ENCODE measurements around the gene VPS72.

Gene VPS72

DNA sequence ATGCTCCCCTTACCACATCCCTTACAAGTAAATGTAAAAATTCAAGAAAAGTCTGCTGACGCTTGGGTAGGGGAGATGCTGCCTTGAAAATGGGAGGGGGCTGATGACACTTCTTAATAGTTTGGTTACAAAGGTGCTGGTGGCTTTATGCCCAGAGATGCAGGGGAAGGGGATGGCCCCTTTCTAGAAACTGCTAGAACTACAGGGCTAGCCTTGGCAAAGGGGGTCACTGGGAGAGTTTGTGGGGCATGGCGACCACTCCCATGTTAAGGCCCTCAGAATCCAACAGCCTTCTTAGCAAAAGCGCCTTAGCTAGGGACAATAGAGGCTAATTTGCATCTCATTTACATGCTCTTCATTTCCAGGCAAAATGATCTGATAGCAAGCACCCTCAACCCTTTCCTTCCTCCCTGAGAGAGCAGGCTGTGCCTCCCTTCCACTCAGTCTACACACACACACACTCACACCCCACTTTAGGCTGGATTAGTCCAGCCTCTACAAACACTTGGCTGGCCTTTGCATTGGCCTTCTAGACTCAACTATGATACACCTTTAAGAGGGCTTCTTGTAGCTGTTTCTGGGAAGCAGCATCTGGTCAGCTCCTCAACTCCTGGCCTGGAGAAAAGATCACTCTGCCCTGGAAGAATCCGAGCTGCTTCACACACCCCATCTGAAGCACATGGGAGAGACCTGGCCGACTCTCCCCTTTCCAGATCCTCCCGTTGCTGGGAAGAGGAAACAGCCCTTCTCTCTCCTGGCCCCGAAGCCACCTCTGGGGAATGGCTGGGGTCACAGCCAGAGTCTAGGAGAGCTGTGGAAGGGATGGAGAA is 45.3 kb downstream of the VPS72 start:
- peak; percentile 72 for DNase-seq

DNA sequence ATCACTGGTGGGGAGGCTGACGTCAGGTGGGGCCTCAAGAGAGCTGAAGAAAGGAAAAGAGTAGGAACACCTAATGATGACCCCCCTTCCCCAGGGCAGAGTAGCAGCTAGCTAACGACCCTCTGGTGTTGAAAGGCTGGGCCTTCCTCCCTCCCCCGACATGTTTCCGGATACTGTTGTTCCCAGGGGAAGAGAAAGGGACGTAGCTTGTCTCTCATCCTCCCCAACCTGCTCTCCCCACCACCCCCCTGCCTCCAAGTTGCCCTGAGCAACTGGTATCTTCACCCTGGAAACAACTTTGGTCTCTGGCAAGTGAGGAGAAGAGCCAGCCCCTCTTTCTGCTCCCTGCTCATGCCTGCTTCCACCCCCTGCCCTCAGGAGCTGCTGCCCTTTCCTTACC is 46.0 kb downstream of the VPS72 start:
- no peak for DNase-seq

DNA sequence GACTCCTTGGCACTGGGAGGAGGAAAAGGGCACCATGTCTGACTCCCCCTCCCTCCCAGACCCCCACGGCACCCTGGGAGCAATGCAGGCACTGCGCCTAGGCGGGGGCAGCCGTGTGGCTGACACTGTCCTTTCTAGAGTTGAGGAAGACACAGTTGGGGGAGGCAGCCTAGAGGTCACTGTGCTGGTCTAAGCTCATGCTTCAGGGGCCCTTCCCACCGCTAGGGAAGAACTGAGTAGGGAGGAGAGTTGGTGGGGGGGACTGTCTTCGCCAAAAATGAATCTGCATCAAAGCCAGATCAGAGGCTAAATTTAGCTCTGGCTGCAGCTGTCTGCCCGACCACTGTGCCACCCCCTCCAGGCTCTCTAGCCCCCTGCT is 47.0 kb downstream of the VPS72 start:
- peak; percentile 57 for DNase-seq

DNA sequence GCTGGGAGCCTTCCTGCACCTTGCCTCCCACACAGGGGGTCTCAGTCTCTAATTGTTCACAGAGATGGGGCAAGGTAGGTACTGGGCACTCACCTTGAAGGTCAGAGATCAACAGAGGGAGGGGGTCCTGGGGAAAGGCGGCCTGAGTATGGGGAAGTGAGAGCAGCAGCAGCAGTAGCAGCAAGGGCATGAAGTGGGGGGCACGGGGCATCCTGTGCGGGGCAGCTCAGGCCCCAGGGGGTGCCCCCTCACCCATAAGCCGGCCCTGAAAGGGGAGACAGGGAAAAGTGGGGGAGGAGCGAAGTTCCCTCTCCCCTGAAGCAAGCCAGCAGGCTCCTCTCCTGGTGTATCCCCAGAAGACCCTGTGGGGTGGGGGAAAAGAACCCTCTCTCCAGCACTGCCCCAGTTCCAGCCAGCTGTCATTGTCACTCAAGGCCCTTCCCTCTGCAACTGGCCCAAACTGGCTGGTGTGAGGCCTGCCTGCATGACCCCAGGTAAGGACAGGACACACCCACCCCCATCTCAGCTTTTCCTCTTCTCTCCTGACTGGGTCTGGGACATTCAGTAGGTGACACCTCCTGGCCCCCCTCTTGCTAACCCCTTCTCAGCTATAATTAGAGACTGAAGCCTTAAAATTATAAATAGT is 47.5 kb downstream of the VPS72 start:
- peak; percentile 62 for DNase-seq

DNA sequence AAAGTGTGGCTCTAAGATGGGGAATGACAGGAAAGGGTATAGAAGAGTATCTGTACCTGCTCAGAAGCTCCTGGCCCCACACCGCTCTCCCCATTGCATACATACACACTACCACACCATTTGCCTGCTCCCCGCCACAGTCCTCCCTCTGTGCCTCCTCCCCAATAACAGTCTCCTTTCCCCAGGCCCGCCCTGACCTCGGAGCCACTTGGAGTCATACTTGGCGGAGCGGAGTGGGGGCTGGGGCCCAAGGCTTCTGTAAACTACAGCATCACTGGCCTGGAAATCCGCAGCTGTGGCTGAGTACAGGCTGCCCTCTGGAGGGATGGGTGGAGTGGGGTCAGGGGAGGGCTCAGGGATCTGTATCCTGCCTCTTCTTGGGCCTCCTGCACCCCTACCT is 52.2 kb downstream of the VPS72 start:
- DNase-seq, result no peak

DNA sequence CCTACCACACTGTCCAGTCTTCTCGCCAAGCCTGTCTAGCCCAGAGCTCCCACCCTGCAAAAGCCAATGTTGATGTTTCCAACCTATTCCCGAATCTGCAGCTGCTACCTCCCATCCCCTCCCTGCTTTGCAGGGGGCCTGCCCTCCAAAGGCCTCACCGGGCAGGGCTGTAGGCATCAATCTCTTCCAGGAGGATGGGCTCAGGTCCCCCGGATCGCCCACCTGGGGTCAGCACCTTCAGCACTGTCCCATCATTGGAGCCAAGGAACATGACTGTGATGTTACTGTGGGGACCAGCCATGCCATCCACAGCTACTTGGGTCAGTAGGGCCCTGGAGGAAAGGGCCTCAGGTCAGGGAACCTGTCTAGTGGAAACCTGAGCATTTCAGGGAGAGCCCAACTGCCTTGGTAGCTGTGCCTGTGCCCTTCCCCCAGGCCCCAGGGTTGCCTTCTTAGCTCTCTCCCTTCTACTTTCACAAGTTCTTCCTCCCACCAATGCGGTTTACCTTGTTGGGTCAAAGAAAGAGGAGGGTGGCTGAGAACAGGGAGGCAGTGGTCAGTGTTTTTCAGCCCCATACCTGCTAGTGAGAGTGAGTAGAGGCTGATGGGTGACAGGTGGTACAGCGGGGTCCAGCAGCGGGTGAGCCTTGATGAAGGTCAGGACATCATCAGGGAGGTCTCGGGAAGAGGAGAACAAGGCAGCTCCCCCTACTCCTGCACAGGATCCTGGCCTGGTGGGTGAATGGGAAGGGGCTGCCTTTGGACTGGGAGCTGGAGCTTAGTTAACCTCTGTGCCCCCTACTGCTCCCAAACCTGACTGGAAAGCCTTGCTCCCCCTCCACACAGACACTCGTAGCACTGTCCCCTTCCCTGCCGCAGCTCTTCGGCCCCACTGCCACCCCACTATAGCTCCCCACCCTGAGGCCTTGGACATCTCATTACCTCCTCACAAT is 54.3 kb downstream of the VPS72 start:
- DNase-seq, result no peak

DNA sequence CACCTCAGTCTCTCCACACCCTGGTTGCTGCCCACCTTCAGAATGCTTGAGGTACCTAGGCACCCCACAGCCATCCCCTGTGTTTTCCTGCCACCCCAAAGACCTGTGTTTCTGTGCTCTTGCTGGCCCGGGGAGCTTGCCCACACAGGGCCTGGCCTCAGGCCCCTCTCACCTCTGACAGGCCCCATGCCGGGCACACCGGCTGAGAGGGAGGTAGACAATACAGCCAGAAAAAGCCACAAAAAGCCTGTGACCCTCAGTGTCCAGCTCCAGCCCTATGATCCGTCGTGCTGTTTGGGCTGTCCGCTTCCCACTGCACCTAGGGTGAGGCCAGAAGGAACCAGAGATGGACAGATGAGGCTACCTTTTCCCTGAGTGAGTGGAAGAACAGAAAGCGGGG is 55.0 kb downstream of the VPS72 start:
- DNase-seq, result no peak

DNA sequence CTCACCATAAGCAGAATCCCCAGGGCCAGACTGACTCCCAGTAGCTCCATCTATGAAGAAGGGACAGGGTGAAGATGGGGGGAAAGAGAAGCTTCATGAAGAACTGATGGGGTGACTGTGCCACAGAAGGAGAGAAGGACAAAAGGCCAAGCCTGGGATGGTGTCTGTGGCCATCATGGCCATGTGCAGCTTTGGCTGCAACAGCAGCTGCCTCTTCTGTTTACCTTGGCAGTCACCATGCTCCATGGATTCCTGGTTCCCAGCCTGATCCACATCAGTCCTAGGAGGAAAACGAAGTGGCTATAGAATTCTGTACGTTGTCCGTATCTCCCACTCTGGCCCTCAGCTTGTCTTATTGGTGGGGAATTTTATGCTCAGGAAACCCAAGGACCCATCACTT is 55.6 kb downstream of the VPS72 start:
- no peak for DNase-seq

DNA sequence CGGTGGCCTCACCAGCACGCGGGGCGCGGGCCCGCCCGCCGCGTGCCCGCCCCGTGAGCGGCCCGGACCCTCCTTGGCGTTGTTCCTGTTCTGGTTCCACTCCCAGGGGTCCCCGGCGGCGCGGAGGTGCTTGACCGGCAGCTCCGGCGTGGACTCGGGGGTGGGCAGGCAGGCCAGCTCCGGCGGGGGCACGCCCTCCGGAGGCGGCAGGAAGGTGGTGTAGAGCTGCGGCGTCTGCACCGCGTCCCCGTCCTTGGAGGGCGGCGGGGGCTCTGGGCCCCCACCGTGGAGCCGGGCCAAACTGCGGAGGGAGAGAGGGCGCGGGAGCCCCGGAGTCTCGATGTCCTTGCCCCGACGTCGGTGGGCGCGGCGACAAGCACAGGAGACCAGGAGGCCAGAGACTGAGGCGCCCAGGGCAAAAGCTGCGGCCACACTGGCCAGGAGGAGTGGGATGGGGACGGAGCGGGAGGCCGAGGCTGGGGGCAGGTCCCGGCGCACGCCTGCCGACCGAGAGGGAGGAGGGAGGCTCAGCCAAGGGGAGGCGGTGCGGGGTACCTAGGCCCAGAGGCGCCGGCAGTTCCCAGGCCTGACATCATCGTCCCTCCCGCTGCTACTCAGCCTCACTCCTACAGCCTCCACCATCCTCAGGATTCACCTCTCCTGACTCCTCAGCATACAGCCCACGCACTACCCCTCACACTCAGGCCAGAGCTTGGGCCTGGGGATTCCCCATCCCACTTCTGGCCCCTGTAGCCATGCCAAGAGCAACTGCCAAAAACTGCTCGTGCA is 56.8 kb downstream of the VPS72 start:
- DNase-seq, result peak; percentile 57

DNA sequence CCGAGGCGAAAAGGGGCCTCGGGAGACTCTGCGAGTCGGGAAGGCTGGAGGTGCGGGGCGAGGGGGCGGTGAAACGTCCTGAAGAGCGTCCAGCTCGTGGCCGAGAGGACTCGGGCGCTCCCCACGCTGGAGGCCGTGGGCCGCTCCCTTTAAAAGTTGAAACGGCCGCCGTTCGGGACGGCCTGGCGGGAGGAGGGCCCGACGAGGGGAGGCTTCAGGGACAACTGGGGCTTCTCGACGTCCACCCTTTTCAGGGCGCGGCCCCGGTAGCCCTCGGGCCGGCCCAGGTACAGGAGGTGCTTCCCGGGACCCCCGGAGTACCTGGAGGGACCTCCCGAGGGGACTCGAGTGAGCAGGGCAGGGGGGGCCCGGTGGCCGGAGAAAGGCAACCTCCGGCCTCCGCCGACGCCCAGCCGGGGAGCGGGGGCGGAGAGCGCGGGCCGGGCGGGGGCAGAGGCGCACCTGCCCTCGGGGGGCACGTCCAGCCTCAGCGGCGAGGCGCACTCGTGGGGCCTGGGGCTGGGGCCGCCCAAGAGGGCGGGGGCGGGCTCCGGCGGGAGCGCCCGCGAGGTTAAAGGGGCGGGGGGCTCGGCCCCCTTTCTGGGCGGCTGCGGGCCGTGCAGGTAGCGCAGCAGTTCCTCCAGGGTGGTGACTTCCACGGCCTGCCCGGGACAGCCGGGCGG is 57.5 kb downstream of the VPS72 start:
- no peak for DNase-seq

DNA sequence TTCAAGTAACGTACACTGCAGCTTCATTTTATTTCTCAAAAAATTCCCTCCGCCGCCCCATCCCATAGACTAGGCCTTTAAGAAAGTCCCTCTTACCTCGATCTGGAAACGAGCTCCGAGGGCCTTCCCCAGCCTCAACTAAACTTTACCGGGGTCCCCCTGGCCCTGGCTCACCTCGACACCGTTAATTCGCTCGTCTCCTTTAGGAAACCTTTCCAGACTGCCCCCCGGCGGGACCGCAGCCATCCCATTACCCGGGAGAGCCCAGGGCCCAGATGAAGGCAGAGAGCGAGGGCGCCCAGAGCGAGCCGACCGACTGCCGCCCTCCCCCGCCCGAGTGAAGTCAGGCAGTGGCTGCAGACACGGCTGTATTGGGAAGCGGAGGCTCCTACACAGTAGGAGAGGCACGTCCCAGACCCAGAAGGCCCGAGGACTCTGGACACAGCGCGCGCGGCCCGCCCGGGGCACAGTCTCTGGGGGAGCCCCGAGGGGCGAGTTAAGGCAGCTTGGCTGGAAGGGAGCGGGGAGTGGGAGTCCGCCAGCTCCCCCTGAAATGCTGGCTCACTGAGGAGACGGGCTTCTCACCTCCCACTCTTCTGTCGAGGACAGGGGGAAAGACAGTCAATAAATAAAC is 58.2 kb downstream of the VPS72 start:
- peak; percentile 62 for DNase-seq

DNA sequence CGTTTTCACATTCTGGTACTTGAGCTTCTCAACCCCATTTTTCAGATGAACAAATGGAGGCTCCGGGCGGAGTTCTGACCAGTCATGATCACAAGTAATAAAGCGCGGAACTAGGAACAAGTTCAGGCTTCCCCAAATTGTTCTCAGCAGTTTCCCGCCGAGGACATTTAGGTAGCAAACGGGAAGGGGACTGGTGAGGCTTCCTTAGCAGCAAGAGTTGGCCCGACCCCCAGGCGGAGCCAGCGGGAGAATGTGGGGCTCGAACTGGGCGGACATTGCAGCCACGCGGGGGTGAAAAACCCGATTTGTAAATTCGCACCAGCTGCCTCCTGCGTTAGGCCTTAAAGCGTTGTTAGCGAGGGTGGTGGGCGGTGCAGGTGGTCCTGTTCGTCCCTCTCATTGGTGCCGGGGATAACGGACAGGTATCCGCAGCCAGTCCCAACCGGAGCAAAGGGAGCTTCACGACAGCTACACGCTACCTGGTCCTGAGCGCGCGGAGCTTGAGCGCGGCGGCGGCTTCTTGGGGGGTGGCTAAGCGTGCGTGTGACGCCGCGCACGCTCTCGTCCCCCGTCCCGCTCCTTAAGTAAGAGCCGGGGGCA is 58.9 kb downstream of the VPS72 start:
- peak; percentile 94 for DNase-seq

DNA sequence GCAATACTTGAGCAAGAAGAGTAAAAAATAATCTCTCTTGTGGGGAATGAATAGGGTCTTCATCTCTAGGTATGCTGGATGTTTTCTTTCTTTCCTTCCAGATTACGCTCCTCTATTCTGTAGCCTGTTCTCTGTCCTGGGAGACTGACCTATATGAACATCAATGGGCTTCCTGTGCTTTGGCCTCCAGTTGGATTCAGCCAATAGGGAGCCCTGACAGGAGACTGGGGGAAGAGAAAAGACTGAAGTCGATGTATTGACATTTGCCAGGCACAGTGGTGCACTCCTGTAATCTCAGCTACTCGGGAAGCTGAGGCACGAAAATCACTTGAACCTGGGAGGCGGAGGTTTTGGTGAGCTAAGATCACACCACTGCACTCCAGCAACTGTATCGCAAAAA is 61.2 kb downstream of the VPS72 start:
- no peak for DNase-seq
